H9 (cell line): ENCODE measurements around the gene TEDDM1. TPM values are rescaled to one million over a fixed set of nuclear protein-coding genes. Genes with fewer than 3 reads are reported as not detected.

Source experiments
- DNase-seq: peaks from one replicate; pipeline ENCODE4 v3.0.0-alpha.2; 2017
- H2AFZ ChIP-seq: one replicate; pipeline ENCODE4 v1.6.1; 2013; ENCODE audit warnings: mild to moderate bottlenecking, low read length, control low read depth, moderate library complexity
- H2AK5ac ChIP-seq: 2 replicates; pipeline ENCODE4 v1.6.1; 2013; ENCODE audit warnings: low read length, control low read depth, mixed read lengths; ENCODE audit not compliant: insufficient read length
- H2BK120ac ChIP-seq: one replicate; pipeline ENCODE4 v1.6.1; 2013; ENCODE audit warnings: low read depth, mild to moderate bottlenecking, low read length, control low read depth, inconsistent platforms; ENCODE audit not compliant: poor library complexity, severe bottlenecking
- H2BK12ac ChIP-seq: 2 replicates; pipeline ENCODE4 v1.6.1; 2013; ENCODE audit warnings: low read length, control low read depth, mixed read lengths, low read depth; ENCODE audit not compliant: insufficient read length
- H2BK15ac ChIP-seq: 2 replicates; pipeline ENCODE4 v1.6.1; 2013; ENCODE audit warnings: low read depth, low read length, control low read depth
- H2BK20ac ChIP-seq: one replicate; pipeline ENCODE4 v1.6.1; 2013; ENCODE audit warnings: low read depth, mild to moderate bottlenecking, low read length, control low read depth, inconsistent platforms; ENCODE audit not compliant: poor library complexity, severe bottlenecking
- H2BK5ac ChIP-seq: 2 replicates; pipeline ENCODE4 v1.6.1; 2013; ENCODE audit warnings: low read length, control low read depth, mixed read lengths; ENCODE audit not compliant: insufficient read length
- H3K14ac ChIP-seq: 2 replicates; pipeline ENCODE4 v1.6.1; 2013; ENCODE audit warnings: low read length, control low read depth; ENCODE audit not compliant: insufficient read depth
- H3K18ac ChIP-seq: 2 replicates; pipeline ENCODE4 v1.6.1; 2013; ENCODE audit warnings: low read depth, mild to moderate bottlenecking, mixed read lengths, low read length, control low read depth; ENCODE audit not compliant: insufficient read length
- H3K23ac ChIP-seq: 2 replicates; pipeline ENCODE4 v1.6.1; 2013; ENCODE audit warnings: low read length, control low read depth, mixed read lengths, low read depth; ENCODE audit not compliant: insufficient read length
- H3K23me2 ChIP-seq: 2 replicates; pipeline ENCODE4 v1.6.1; 2013; ENCODE audit warnings: low read depth, mild to moderate bottlenecking, mixed read lengths, low read length, control low read depth; ENCODE audit not compliant: insufficient read length, poor library complexity, severe bottlenecking
- H3K27ac ChIP-seq: 2 replicates; pipeline ENCODE4 v1.5.1; 2013; ENCODE audit warnings: low read length, control low read depth, mixed read lengths, low read depth; ENCODE audit not compliant: insufficient read length
- H3K27me3 ChIP-seq: 2 replicates; pipeline ENCODE4 v1.6.1; 2013; ENCODE audit warnings: low read length, control low read depth, inconsistent platforms; ENCODE audit not compliant: insufficient read depth
- H3K4ac ChIP-seq: 2 replicates; pipeline ENCODE4 v1.6.1; 2013; ENCODE audit warnings: low read depth, mild to moderate bottlenecking, control low read depth, inconsistent platforms, low read length, moderate library complexity
- H3K4me1 ChIP-seq: 2 replicates; pipeline ENCODE4 v1.6.1; 2013; ENCODE audit warnings: low read length, control low read depth, inconsistent platforms; ENCODE audit not compliant: insufficient read depth
- H3K4me2 ChIP-seq: 2 replicates; pipeline ENCODE4 v1.6.1; 2013; ENCODE audit warnings: low read length, control low read depth, mixed read lengths; ENCODE audit not compliant: insufficient read length, insufficient read depth
- H3K56ac ChIP-seq: 2 replicates; pipeline ENCODE4 v1.6.1; 2013; ENCODE audit warnings: low read depth, mild to moderate bottlenecking, mixed read lengths, low read length, control low read depth; ENCODE audit not compliant: insufficient read length
- H3K79me1 ChIP-seq: 2 replicates; pipeline ENCODE4 v1.6.1; 2013; ENCODE audit warnings: low read depth, mild to moderate bottlenecking, moderate library complexity, low read length, control low read depth, inconsistent platforms; ENCODE audit not compliant: insufficient read depth, poor library complexity, severe bottlenecking
- H3K79me2 ChIP-seq: 2 replicates; pipeline ENCODE4 v1.6.1; 2013; ENCODE audit warnings: low read length, control low read depth, inconsistent platforms; ENCODE audit not compliant: insufficient read depth
- H3K9ac ChIP-seq: 2 replicates; pipeline ENCODE4 v1.6.1; 2013; ENCODE audit warnings: low read length, control low read depth, mixed read lengths; ENCODE audit not compliant: insufficient read length; ENCODE audit errors: extremely low read depth
- H3K9me3 ChIP-seq: one replicate; pipeline ENCODE4 v1.6.1; 2013; ENCODE audit warnings: low read depth, low read length, inconsistent platforms; ENCODE audit not compliant: control insufficient read depth
- H3T11ph ChIP-seq: one replicate; pipeline ENCODE4 v1.6.1; 2013; ENCODE audit warnings: mild to moderate bottlenecking, low read length, control low read depth, inconsistent platforms
- H4K20me1 ChIP-seq: one replicate; pipeline ENCODE4 v1.6.1; 2013; ENCODE audit not compliant: control insufficient read depth, insufficient read length, insufficient read depth
- H4K5ac ChIP-seq: 2 replicates; pipeline ENCODE4 v1.6.1; 2013; ENCODE audit warnings: low read depth, mild to moderate bottlenecking, mixed read lengths, low read length, control low read depth; ENCODE audit not compliant: insufficient read length
- H4K8ac ChIP-seq: replicated peaks from 2 replicates; pipeline ENCODE4 v1.6.1; 2013; ENCODE audit warnings: low read length, control low read depth, mixed read lengths, low read depth; ENCODE audit not compliant: insufficient read length
- H4K91ac ChIP-seq: 2 replicates; pipeline ENCODE4 v1.6.1; 2013; ENCODE audit warnings: low read depth, mild to moderate bottlenecking, moderate library complexity, mixed read lengths, low read length, control low read depth; ENCODE audit not compliant: insufficient read length
- H3K27ac Mint-ChIP-seq, 3 experiments: 2 replicates in 2 of 3; 3 replicates in 1 of 3; pipeline ENCODE4 v1.8.0; 2020 to 2021; ENCODE audit warnings: mixed read lengths in 3 of 3, mild to moderate bottlenecking in 1 of 3, moderate library complexity in 1 of 3
- H3K27me3 Mint-ChIP-seq: 2 replicates; pipeline ENCODE4 v1.8.0; 2021; ENCODE audit warnings: low read depth, mild to moderate bottlenecking, moderate library complexity, mixed read lengths
- H3K36me3 Mint-ChIP-seq, 3 experiments: 2 replicates in 2 of 3; 3 replicates in 1 of 3; pipeline ENCODE4 v1.8.0; 2020 to 2021; ENCODE audit warnings: low read depth in 3 of 3, mixed read lengths in 3 of 3; ENCODE audit not compliant: insufficient read depth in 1 of 3
- H3K4me1 Mint-ChIP-seq, 2 experiments: 2 replicates each; pipeline ENCODE4 v1.8.0; 2020; ENCODE audit warnings: mixed read lengths in 2 of 2
- H3K4me3 Mint-ChIP-seq, 2 experiments: 2 replicates in 1 of 2; 3 replicates in 1 of 2; pipeline ENCODE4 v1.8.0; 2020 to 2021; ENCODE audit warnings: mild to moderate bottlenecking in 2 of 2, mixed read lengths in 2 of 2, moderate library complexity in 1 of 2
- H3K9me3 Mint-ChIP-seq, 2 experiments: 2 replicates in 1 of 2; 3 replicates in 1 of 2; pipeline ENCODE4 v1.8.0; 2020; ENCODE audit warnings: mild to moderate bottlenecking in 2 of 2, mixed read lengths in 2 of 2, moderate library complexity in 1 of 2
- WGBS: extraction: QIAGEN DNeasy Blood & Tissue Kit; methylation state at CpG from one replicate; pipeline ENCODE4 v1.1.7; 2013; ENCODE audit warnings: missing lambda C conversion rate, low lambda C conversion rate, mixed read lengths; ENCODE audit not compliant: insufficient read length; ENCODE audit errors: extremely low coverage; 5-methylcytosine and 5-hydroxymethylcytosine counted together
- total RNA-seq: library from RNA; stranded (reverse); gene quantifications from 2 replicates; pipeline ENCODE4 v1.2.1, GENCODE V29; 2021
- TF ChIP-seq, protein P1 (sequence below): fragments of 200-600 bp; sonication (generic); conservative IDR thresholded peaks from 3 replicates; pipeline ENCODE4 v1.8.0; 2021; ENCODE audit warnings: antibody characterized with exemption, mild to moderate bottlenecking

Gene TEDDM1
- total RNA-seq, 1 experiment from 2014 or later = not detected

GRCh38 chr1:182357913-182358312 is 42.6 kb downstream of the TEDDM1 start:
- no peak for DNase-seq
- no peak overlapping the region for H2AFZ ChIP-seq
- H3K4me3 Mint-ChIP-seq = no peak overlapping the region; a peak in 1 of 5 replicates

More at GRCh38 chr1:182357913-182358312, 42.6 kb downstream of the TEDDM1 start:
- Histone ChIP-seq H2BK120ac (peak overlapping the region; percentile 12), H3K79me1 (no peaks in the 10 kb centered on the region), H2BK20ac (no peak overlapping the region), H3K23me2 (no peaks in the 10 kb centered on the region), H2BK12ac (no peak overlapping the region), H3K18ac (no peak overlapping the region), H3K27me3 (no peaks in the 10 kb centered on the region), H3K9ac (no peak overlapping the region), H3K4me1 (peaks cover 3% of the 10 kb centered on the region; the same call in 1 of the 2 replicates), H3K27ac (no peak overlapping the region), H3K56ac (no peak overlapping the region), H2AK5ac (no peak overlapping the region), H3T11ph (no peak overlapping the region), H3K9me3 (no peaks in the 10 kb centered on the region), H3K4ac (no peak overlapping the region), H4K20me1 (no peaks in the 10 kb centered on the region), H4K91ac (no peak overlapping the region), H4K8ac (no peak overlapping the region), H3K14ac (no peak overlapping the region), H4K5ac (no peak overlapping the region), H3K79me2 (no peaks in the 10 kb centered on the region), H3K23ac (no peak overlapping the region), H3K4me2 (no peak overlapping the region), H2BK5ac (no peak overlapping the region), H2BK15ac (no peak overlapping the region)
- TF ChIP-seq, protein P1, sequence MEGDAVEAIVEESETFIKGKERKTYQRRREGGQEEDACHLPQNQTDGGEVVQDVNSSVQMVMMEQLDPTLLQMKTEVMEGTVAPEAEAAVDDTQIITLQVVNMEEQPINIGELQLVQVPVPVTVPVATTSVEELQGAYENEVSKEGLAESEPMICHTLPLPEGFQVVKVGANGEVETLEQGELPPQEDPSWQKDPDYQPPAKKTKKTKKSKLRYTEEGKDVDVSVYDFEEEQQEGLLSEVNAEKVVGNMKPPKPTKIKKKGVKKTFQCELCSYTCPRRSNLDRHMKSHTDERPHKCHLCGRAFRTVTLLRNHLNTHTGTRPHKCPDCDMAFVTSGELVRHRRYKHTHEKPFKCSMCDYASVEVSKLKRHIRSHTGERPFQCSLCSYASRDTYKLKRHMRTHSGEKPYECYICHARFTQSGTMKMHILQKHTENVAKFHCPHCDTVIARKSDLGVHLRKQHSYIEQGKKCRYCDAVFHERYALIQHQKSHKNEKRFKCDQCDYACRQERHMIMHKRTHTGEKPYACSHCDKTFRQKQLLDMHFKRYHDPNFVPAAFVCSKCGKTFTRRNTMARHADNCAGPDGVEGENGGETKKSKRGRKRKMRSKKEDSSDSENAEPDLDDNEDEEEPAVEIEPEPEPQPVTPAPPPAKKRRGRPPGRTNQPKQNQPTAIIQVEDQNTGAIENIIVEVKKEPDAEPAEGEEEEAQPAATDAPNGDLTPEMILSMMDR = no peak
- WGBS = no CpG with 5 or more reads among the region's 4 CpGs
- Mint-ChIP-seq H3K36me3 (no peaks in the 10 kb centered on the region), H3K27me3 (no peaks in the 10 kb centered on the region), H3K27ac (peak overlapping the region in 1 of 3 experiments; percentile 49; a peak in 1 of 7 replicates), H3K4me1 (peaks cover 30 to 43% of the 10 kb centered on the region in 2 experiments), H3K9me3 (no peaks in the 10 kb centered on the region; a peak in 1 of 5 replicates)
